A673 (cell line): Measurements from ENCODE around the gene LHX4. TPM values are rescaled to one million over a fixed set of nuclear protein-coding genes. Genes with fewer than 3 reads are reported as not detected.

ENCODE experiments used
- BruUV-seq: library from RNA; stranded (reverse); fragments of 400-500 nt; replicated peaks from 2 replicates; lab custom pipeline; 2021; lab: Mats Ljungman, UMichigan
- CTCF ChIA-PET: fragments of 300-600 bp; sonication (Branson Sonifier 250); formaldehyde crosslinking; loops from one replicate; lab custom pipeline; 2022; ENCODE audit warnings: antibody characterized with exemption; lab: Charles Lee
- POLR2A ChIA-PET: fragments of 300-600 bp; sonication (Branson Sonifier 250); formaldehyde crosslinking; loops from one replicate; lab custom pipeline; 2022; ENCODE audit warnings: antibody characterized with exemption; ENCODE audit not compliant: low non-redundant PET; lab: Charles Lee
- DNase-seq: peaks from one replicate; pipeline ENCODE4 v3.0.0-alpha.2; 2015; ENCODE audit warnings: low spot score
- H3K27ac ChIP-seq: fragments of 200-600 bp; sonication (generic); 2 replicates; pipeline ENCODE4 v1.5.1; 2016; ENCODE audit warnings: mixed run types, low read depth, mild to moderate bottlenecking, mixed read lengths, antibody characterized with exemption, low read length; ENCODE audit not compliant: poor library complexity, severe bottlenecking
- H3K27me3 ChIP-seq: fragments of 200-600 bp; sonication (generic); replicated peaks from 2 replicates; pipeline ENCODE4 v1.6.1; 2017; ENCODE audit warnings: mixed run types, low read depth, mild to moderate bottlenecking, mixed read lengths, antibody characterized with exemption, low read length; ENCODE audit not compliant: insufficient read depth, poor library complexity
- H3K36me3 ChIP-seq: fragments of 200-600 bp; sonication (generic); 2 replicates; pipeline ENCODE4 v1.6.1; 2016; ENCODE audit warnings: mixed run types, mild to moderate bottlenecking, mixed read lengths, antibody characterized with exemption, low read length; ENCODE audit not compliant: insufficient read depth, poor library complexity, severe bottlenecking
- H3K4me1 ChIP-seq: fragments of 200-600 bp; sonication (generic); 2 replicates; pipeline ENCODE4 v1.6.1; 2017; ENCODE audit warnings: mixed run types, mild to moderate bottlenecking, mixed read lengths, antibody characterized with exemption, low read length; ENCODE audit not compliant: insufficient read depth, poor library complexity, severe bottlenecking
- H3K4me3 ChIP-seq: fragments of 200-600 bp; sonication (generic); 2 replicates; pipeline ENCODE4 v1.5.1; 2016; ENCODE audit warnings: low read depth, mixed run types, mild to moderate bottlenecking, mixed read lengths, low read length; ENCODE audit not compliant: poor library complexity, severe bottlenecking
- H3K9me3 ChIP-seq: fragments of 200-600 bp; sonication (generic); 2 replicates; pipeline ENCODE4 v1.6.1; 2016; ENCODE audit warnings: mixed run types, low read depth, mild to moderate bottlenecking, mixed read lengths, antibody characterized with exemption, low read length; ENCODE audit not compliant: poor library complexity, severe bottlenecking
- EZH2 ChIP-seq: fragments of 200-600 bp; sonication (generic); IDR thresholded peaks from 2 replicates; pipeline ENCODE4 v1.6.1; 2017; ENCODE audit warnings: borderline replicate concordance, low read depth, mild to moderate bottlenecking, mixed read lengths, antibody characterized with exemption, low read length; ENCODE audit not compliant: poor library complexity, severe bottlenecking
- intact Hi-C: fragments of 100-400 bp; cut with micrococcal nuclease; formaldehyde crosslinking; loops from one replicate; pipeline ENCODE4 v1.10.0; 2022; ENCODE audit not compliant: unreplicated experiment
- total RNA-seq: library from RNA; stranded (reverse); gene quantifications from 2 replicates; pipeline ENCODE4 v1.2.3, GENCODE V29; 2021
- TF ChIP-seq, protein P1 (sequence below): fragments of 300-800, 200-600 bp; sonication (generic); conservative IDR thresholded peaks from 2 replicates; pipeline ENCODE4 v1.5.1; 2017; ENCODE audit warnings: low read depth, mild to moderate bottlenecking, antibody characterized with exemption, low read length, moderate library complexity, mixed read lengths

The LHX4 gene
- total RNA-seq, 1 experiment from 2014 or later = not detected

- Histone ChIP-seq H3K36me3 (no peaks in the 10 kb centered on the region), H3K27ac (no peak overlapping the region), H3K9me3 (no peaks in the 10 kb centered on the region), H3K27me3 (no peaks in the 10 kb centered on the region), H3K4me1 (no peaks in the 10 kb centered on the region), H3K4me3 (no peak overlapping the region)
- ChIA-PET CTCF (no interaction called here), POLR2A (no interaction called here)
- DNase-seq = no peak
- TF ChIP-seq, protein P1, sequence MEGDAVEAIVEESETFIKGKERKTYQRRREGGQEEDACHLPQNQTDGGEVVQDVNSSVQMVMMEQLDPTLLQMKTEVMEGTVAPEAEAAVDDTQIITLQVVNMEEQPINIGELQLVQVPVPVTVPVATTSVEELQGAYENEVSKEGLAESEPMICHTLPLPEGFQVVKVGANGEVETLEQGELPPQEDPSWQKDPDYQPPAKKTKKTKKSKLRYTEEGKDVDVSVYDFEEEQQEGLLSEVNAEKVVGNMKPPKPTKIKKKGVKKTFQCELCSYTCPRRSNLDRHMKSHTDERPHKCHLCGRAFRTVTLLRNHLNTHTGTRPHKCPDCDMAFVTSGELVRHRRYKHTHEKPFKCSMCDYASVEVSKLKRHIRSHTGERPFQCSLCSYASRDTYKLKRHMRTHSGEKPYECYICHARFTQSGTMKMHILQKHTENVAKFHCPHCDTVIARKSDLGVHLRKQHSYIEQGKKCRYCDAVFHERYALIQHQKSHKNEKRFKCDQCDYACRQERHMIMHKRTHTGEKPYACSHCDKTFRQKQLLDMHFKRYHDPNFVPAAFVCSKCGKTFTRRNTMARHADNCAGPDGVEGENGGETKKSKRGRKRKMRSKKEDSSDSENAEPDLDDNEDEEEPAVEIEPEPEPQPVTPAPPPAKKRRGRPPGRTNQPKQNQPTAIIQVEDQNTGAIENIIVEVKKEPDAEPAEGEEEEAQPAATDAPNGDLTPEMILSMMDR = no peak
- no peak for TF ChIP-seq EZH2
- intact Hi-C loops = no loop called here
- BruUV-seq = no TSS peak
These were observed 40.0 kb upstream of the LHX4 start for GRCh38 chr1:180190091-180190490.

GRCh38 chr1:180192172-180192571 is 37.9 kb upstream of the LHX4 start:
- no peaks in the 10 kb centered on the region for H3K4me1 ChIP-seq
- DNase-seq = no peak
- intact Hi-C loops = no loop called here
- H3K4me3 ChIP-seq = no peak overlapping the region
- no peak overlapping the region for H3K27ac ChIP-seq
- TF ChIP-seq EZH2 = no peak
- TF ChIP-seq, protein P1 = no peak
- no peaks in the 10 kb centered on the region for H3K36me3 ChIP-seq
- no peaks in the 10 kb centered on the region for H3K27me3 ChIP-seq
- POLR2A ChIA-PET = no interaction called here
- BruUV-seq = no TSS peak
- CTCF ChIA-PET = no interaction called here
- H3K9me3 ChIP-seq = no peaks in the 10 kb centered on the region

DNA sequence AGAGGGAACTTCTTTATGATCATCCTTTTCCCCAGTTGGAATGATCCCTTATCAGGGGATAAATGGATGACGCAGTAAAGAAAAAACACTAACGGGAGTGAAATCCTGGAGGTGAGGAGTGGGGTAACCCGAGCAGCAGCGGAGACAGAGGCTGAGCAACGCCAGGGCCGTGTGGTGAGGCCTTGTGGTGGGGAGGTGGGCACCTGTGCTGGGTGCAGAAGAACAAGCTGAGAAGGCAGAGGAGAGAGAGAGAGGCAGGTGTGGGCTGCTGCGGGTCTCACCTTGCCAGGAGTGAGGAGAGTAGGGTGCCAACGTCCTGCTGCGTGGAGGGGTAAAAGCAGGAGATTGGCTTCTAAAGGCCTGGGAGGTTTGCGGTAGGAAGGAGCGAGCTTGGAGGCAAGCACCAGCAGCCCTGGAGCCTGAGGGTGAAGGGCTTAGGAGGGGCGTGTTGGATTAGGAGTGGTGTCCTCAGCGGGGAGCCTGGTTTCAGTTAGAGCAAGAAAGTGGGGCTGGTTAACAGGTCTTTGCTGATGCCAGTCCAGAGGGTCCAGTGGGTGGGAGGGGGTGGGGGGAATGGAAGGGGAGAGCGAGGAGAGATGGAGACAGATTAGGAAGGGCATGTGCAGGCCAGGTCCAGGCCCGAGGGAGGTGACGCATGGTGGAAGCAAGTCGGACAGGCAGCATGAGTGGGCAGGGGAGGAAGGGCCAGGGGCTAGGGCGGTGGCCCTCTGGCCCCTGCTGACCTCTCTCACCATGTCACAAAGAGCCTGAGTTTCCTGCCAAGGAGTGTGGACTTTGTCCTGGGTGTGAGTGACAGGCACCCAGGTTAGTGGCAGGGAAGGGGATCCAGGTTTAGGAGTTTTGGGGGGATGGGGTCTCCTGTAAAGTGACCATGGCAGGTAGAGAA is 36.7 kb upstream of the LHX4 start:
- CTCF ChIA-PET = no interaction called here
- no peaks in the 10 kb centered on the region for H3K36me3 ChIP-seq
- POLR2A ChIA-PET = no interaction called here

More for the DNA sequence above, 36.7 kb upstream of the LHX4 start:
- no peaks in the 10 kb centered on the region for H3K9me3 ChIP-seq
- no peak overlapping the region for H3K27ac ChIP-seq
- BruUV-seq = no TSS peak
- TF ChIP-seq, protein P1 = no peak
- TF ChIP-seq EZH2 = no peak
- no peaks in the 10 kb centered on the region for H3K27me3 ChIP-seq
- intact Hi-C loops = no loop called here
- no peak for DNase-seq
- H3K4me1 ChIP-seq = no peaks in the 10 kb centered on the region
- no peak overlapping the region for H3K4me3 ChIP-seq
